HG02571 (cell line): Measurements from ENCODE around the gene GRK3.
"Not testable (repeated sequence)": the region's sequence is repeated elsewhere in the genome, so short reads cannot be mapped to it uniquely, and the experiment has no call there.

Experiments used
- ATAC-seq: cut with Tn5 transposase; IDR thresholded peaks from one replicate; pipeline ENCODE4 v1.9.1; 2021; ENCODE audit warnings: mild to moderate bottlenecking, moderate library complexity; ENCODE audit not compliant: unreplicated experiment

GRK3 gene

GRCh38 chr22:25694196-25694907 lies 129.9 kb downstream of the GRK3 start:
- no peak for ATAC-seq

GRCh38 chr22:25695146-25695545 lies 130.7 kb downstream of the GRK3 start:
- ATAC-seq, result no peak

- no peak for ATAC-seq
These were observed 132.3 kb downstream of the GRK3 start for GRCh38 chr22:25696763-25697162.

- no peak for ATAC-seq
These were observed 132.7 kb downstream of the GRK3 start for GRCh38 chr22:25697181-25697664.

- no peak for ATAC-seq
These were observed 133.5 kb downstream of the GRK3 start for GRCh38 chr22:25697978-25698377.

- no peak for ATAC-seq
These were observed 134.0 kb downstream of the GRK3 start for GRCh38 chr22:25698461-25698860.

- no peak for ATAC-seq
These were observed 134.5 kb downstream of the GRK3 start for GRCh38 chr22:25698978-25699377.

GRCh38 chr22:25701056-25701780 lies 136.7 kb downstream of the GRK3 start:
- ATAC-seq, result no peak

GRCh38 chr22:25702040-25702439 lies 137.6 kb downstream of the GRK3 start:
- ATAC-seq, result no peak

- no peak for ATAC-seq
These were observed 138.2 kb downstream of the GRK3 start for GRCh38 chr22:25702571-25703167.

- ATAC-seq, result no peak
These were observed 140.2 kb downstream of the GRK3 start for GRCh38 chr22:25704701-25705100.

GRCh38 chr22:25706197-25706596 lies 141.7 kb downstream of the GRK3 start:
- ATAC-seq, result no peak

GRCh38 chr22:25708430-25708829 lies 144.0 kb downstream of the GRK3 start:
- ATAC-seq, result not testable (repeated sequence)

GRCh38 chr22:25709758-25710157 lies 145.3 kb downstream of the GRK3 start:
- no peak for ATAC-seq

- no peak for ATAC-seq
These were observed 146.0 kb downstream of the GRK3 start for GRCh38 chr22:25710501-25710900.

- ATAC-seq, result no peak
These were observed 147.0 kb downstream of the GRK3 start for GRCh38 chr22:25711491-25711890.

- no peak for ATAC-seq
These were observed 148.4 kb downstream of the GRK3 start for GRCh38 chr22:25712661-25713400.

- no peak for ATAC-seq
These were observed 149.6 kb downstream of the GRK3 start for GRCh38 chr22:25714070-25714469.

GRCh38 chr22:25714739-25715138 lies 150.3 kb downstream of the GRK3 start:
- ATAC-seq, result no peak

- ATAC-seq, result no peak
These were observed 152.2 kb downstream of the GRK3 start for GRCh38 chr22:25716637-25717036.

- ATAC-seq, result no peak
These were observed 153.8 kb downstream of the GRK3 start for GRCh38 chr22:25718135-25718840.
